Upper lobe of right lung (tissue), 1 donor: ENCODE measurements around the gene FAM53A. TPM values are rescaled to one million over a fixed set of nuclear protein-coding genes. Genes with fewer than 3 reads are reported as not detected.

Experiments used
- ATAC-seq: fragments of 200-7000 bp; cut with Tn5 transposase; one replicate; pipeline ENCODE4 v1.9.1; 2020; ENCODE audit warnings: mild to moderate bottlenecking, moderate library complexity
- DNase-seq: peaks from one replicate; pipeline ENCODE4 v3.0.0-alpha.2; 2020
- H3K27ac ChIP-seq: fragments of 200-600 bp; one replicate; pipeline ENCODE4 v1.8.0; 2022
- H3K27me3 ChIP-seq: fragments of 200-600 bp; one replicate; pipeline ENCODE4 v1.8.0; 2022; ENCODE audit warnings: mild to moderate bottlenecking
- H3K36me3 ChIP-seq: fragments of 200-600 bp; one replicate; pipeline ENCODE4 v1.8.0; 2022
- H3K4me1 ChIP-seq: fragments of 200-600 bp; one replicate; pipeline ENCODE4 v1.8.0; 2022
- H3K4me3 ChIP-seq: fragments of 200-600 bp; one replicate; pipeline ENCODE4 v1.8.0; 2022; ENCODE audit warnings: mild to moderate bottlenecking
- H3K9me3 ChIP-seq: fragments of 200-600 bp; one replicate; pipeline ENCODE4 v1.8.0; 2022
- CTCF ChIP-seq: fragments of 200-600 bp; IDR thresholded peaks from one replicate; pipeline ENCODE4 v1.8.0; 2022; ENCODE audit warnings: antibody characterized with exemption
- intact Hi-C: fragments of 100-400 bp; cut with DNase I; formaldehyde crosslinking; loops from one replicate; pipeline ENCODE4 v1.11.0; 2022
- total RNA-seq: library from RNA; stranded (reverse); fragmentation: NEBNext Ultra II Directional; extraction: Animal tissue kit (Norgen Biotek cat#: 25700); gene quantifications from one replicate; pipeline ENCODE4 v1.2.1, GENCODE V29; 2021
- donor health status: DM: no; HTN: yes; CAD: no; lungs with severe emphysema.

FAM53A gene
- total RNA-seq, 1 donor from 2014 or later = 2.8 TPM

DNA sequence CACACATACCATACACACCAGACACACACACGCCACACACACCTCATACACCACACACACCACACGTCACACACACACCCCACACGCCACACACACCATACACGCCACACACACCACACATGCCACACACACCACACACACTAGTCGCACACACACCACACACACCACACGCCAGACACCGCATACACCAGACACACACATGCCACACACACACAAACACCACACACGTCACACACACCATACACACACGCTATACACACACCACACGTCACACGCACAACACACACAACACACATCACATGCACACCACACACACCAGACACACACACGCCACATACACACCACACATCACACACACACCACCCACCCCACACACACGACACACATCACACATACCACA, 32.0 kb downstream of the FAM53A start:
- Histone ChIP-seq H3K4me1 (no peaks in the 10 kb centered on the region), H3K27me3 (no peaks in the 10 kb centered on the region), H3K36me3 (no peaks in the 10 kb centered on the region), H3K9me3 (no peaks in the 10 kb centered on the region), H3K4me3 (no peak overlapping the region), H3K27ac (no peak overlapping the region)
- intact Hi-C loops = no loop called here
- no peak for TF ChIP-seq CTCF
- DNase-seq = no peak
- ATAC-seq = no peak

GRCh38 chr4:1651609-1652008, 32.5 kb downstream of the FAM53A start:
- Histone ChIP-seq H3K9me3 (no peaks in the 10 kb centered on the region), H3K4me1 (no peaks in the 10 kb centered on the region), H3K4me3 (no peak overlapping the region), H3K27ac (no peak overlapping the region), H3K27me3 (no peaks in the 10 kb centered on the region), H3K36me3 (no peaks in the 10 kb centered on the region)
- no peak for DNase-seq
- no peak for TF ChIP-seq CTCF
- no peak for ATAC-seq
- intact Hi-C loops = no loop called here

- no peak overlapping the region for H3K4me3 ChIP-seq
- DNase-seq (no peak), ATAC-seq (no peak)
- H3K27me3 ChIP-seq = no peaks in the 10 kb centered on the region
- H3K36me3 ChIP-seq = no peaks in the 10 kb centered on the region
- intact Hi-C loops = no loop called here
- no peak for TF ChIP-seq CTCF
- no peaks in the 10 kb centered on the region for H3K4me1 ChIP-seq
- H3K27ac ChIP-seq = no peak overlapping the region
- H3K9me3 ChIP-seq = no peaks in the 10 kb centered on the region
These were observed 35.2 kb downstream of the FAM53A start for GRCh38 chr4:1648962-1649361.

DNA sequence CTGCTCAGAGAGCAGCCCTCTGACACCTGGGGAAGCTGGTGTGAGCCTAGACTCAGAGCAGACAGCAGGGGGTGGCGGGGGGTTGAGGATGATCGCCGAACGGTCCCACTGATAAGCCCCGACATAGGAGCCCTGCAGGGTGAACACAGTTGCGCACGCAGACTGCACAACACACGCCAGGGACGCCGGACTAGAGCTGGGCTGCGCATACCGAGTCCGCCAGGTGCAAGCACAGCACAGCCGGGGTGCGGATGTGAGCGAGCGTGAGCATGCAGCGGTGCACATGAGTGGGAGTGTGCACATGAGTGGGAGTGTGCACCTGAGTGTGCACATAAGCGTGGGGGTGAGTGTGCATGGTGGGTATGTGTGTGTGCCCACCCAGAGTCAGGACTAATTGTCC, 36.7 kb downstream of the FAM53A start:
- Histone ChIP-seq H3K27ac (no peak overlapping the region), H3K4me1 (no peaks in the 10 kb centered on the region), H3K4me3 (no peak overlapping the region), H3K27me3 (no peaks in the 10 kb centered on the region), H3K36me3 (no peaks in the 10 kb centered on the region), H3K9me3 (no peaks in the 10 kb centered on the region)
- intact Hi-C loops = no loop called here
- DNase-seq (no peak), ATAC-seq (no peak)
- no peak for TF ChIP-seq CTCF

DNA sequence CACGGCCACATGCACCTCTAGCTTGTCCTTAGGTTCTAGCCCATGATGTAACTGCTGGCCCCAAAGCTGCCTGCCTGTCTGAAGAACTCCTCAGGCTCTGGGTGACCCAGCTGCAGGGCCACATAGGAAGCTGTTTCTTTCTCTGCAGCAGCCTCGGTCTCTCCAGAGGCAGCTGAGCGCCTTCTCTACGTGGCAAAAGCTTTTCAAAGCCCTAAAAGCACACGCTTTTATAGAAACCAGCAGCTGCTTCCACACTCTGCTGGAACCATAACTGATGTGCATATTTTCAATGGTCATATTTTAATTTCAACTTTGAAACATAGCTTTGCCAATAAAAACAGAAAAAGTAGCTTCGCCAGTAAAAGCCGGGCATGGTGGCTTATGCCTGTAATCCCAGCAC, 37.4 kb downstream of the FAM53A start:
- Histone ChIP-seq H3K4me1 (no peaks in the 10 kb centered on the region), H3K27me3 (no peaks in the 10 kb centered on the region), H3K27ac (no peak overlapping the region), H3K36me3 (no peaks in the 10 kb centered on the region), H3K4me3 (no peak overlapping the region), H3K9me3 (no peaks in the 10 kb centered on the region)
- DNase-seq = no peak
- ATAC-seq = no peak
- TF ChIP-seq CTCF = no peak
- intact Hi-C loops = no loop called here
